H1 (cell line): ENCODE data around the gene SENP7. TPM values are rescaled to one million over a fixed set of nuclear protein-coding genes. Genes with fewer than 3 reads are reported as not detected.

Experiments
- CTCF ChIA-PET: fragments of 300-600 bp; sonication (Branson Sonifier 250); formaldehyde crosslinking; loops from one replicate; lab custom pipeline; 2021; ENCODE audit not compliant: partially characterized antibody; lab: Charles Lee
- POLR2A ChIA-PET: fragments of 300-600 bp; sonication (Branson Sonifier 250); formaldehyde crosslinking; loops from one replicate; lab custom pipeline; 2021; ENCODE audit warnings: inconsistent platforms; ENCODE audit not compliant: partially characterized antibody; lab: Charles Lee
- DNase-seq, 2 experiments: peaks; one replicate each; pipeline versions ENCODE4 v3.0.0 to v3.0.0-alpha.2; 2010 to 2022; ENCODE audit warnings: low spot score in 2 of 2, low read depth in 1 of 2, mixed read lengths in 1 of 2
- FAIRE-seq: peaks from 2 replicates; lab custom pipeline; 2011; peaks lifted over from hg19 to GRCh38; lab: Jason Lieb, UNC
- H2AFZ ChIP-seq: 2 replicates; pipeline ENCODE4 v1.8.1; 2012; ENCODE audit warnings: low read length, inconsistent platforms
- H2AK5ac ChIP-seq: 2 replicates; pipeline ENCODE4 v1.6.1; 2013; ENCODE audit warnings: low read depth, low read length
- H2BK120ac ChIP-seq: replicated peaks from 2 replicates; pipeline ENCODE3; 2013; ENCODE audit warnings: low read depth, low read length, inconsistent platforms
- H2BK12ac ChIP-seq: 2 replicates; pipeline ENCODE4 v1.6.1; 2013; ENCODE audit warnings: low read depth, low read length
- H2BK15ac ChIP-seq: 2 replicates; pipeline ENCODE4 v1.6.1; 2013; ENCODE audit warnings: low read length
- H2BK20ac ChIP-seq: 2 replicates; pipeline ENCODE4 v1.6.1; 2013; ENCODE audit warnings: low read length
- H2BK5ac ChIP-seq: 2 replicates; pipeline ENCODE4 v1.6.1; 2013; ENCODE audit warnings: low read depth, low read length
- H3K14ac ChIP-seq: 2 replicates; pipeline ENCODE4 v1.6.1; 2013; ENCODE audit warnings: inconsistent platforms; ENCODE audit not compliant: insufficient read length
- H3K18ac ChIP-seq: 2 replicates; pipeline ENCODE4 v1.6.1; 2013; ENCODE audit warnings: low read length; ENCODE audit errors: extremely low read depth
- H3K23ac ChIP-seq: 2 replicates; pipeline ENCODE4 v1.6.1; 2013; ENCODE audit warnings: inconsistent platforms; ENCODE audit not compliant: insufficient read length
- H3K23me2 ChIP-seq: 2 replicates; pipeline ENCODE4 v1.6.1; 2013; ENCODE audit warnings: low read depth, low read length
- H3K27ac ChIP-seq: 2 replicates; pipeline ENCODE4 v1.6.1; 2011; ENCODE audit warnings: low read depth, low read length, inconsistent platforms
- H3K27me3 ChIP-seq, 4 experiments: replicated peaks in 1 of 4; 1 replicate in 1 of 4; 2 replicates in 3 of 4; pipeline versions ENCODE4 v1.6.1 to v1.8.1; 2011 to 2013; ENCODE audit warnings: low read length in 3 of 4, mild to moderate bottlenecking in 3 of 4, inconsistent platforms in 2 of 4, mixed read lengths in 2 of 4, moderate library complexity in 1 of 4; ENCODE audit not compliant: control insufficient read depth in 3 of 4, insufficient read depth in 3 of 4; ENCODE audit errors: extremely low read depth in 1 of 4
- H3K36me3 ChIP-seq, 4 experiments: 2 replicates each; pipeline versions ENCODE4 v1.6.1 to v1.8.1; 2011 to 2013; ENCODE audit warnings: mild to moderate bottlenecking in 4 of 4, low read length in 3 of 4, moderate library complexity in 2 of 4, control low read depth in 1 of 4, inconsistent platforms in 1 of 4; ENCODE audit not compliant: insufficient read depth in 4 of 4, control insufficient read depth in 2 of 4
- H3K4ac ChIP-seq: replicated peaks from 2 replicates; pipeline ENCODE3; 2013; ENCODE audit warnings: low read length, low read depth, mixed read lengths, inconsistent platforms; ENCODE audit not compliant: insufficient read length
- H3K4me1 ChIP-seq, 4 experiments: replicated peaks in 1 of 4; 1 replicate in 1 of 4; 2 replicates in 3 of 4; pipeline versions ENCODE4 v1.6.1 to v1.8.1; 2011 to 2013; ENCODE audit warnings: low read length in 3 of 4, inconsistent platforms in 2 of 4, mixed read lengths in 1 of 4; ENCODE audit not compliant: insufficient read depth in 4 of 4, control insufficient read depth in 3 of 4
- H3K4me2 ChIP-seq, 2 experiments: 2 replicates each; pipeline versions ENCODE4 v1.6.1 to v1.8.1; 2011 to 2013; ENCODE audit warnings: low read depth in 2 of 2, low read length in 2 of 2, control low read depth in 1 of 2, inconsistent platforms in 1 of 2, mild to moderate bottlenecking in 1 of 2; ENCODE audit not compliant: insufficient read depth in 1 of 2
- H3K4me3 ChIP-seq, 4 experiments: fragments of 200-600, 300-600 bp in 1 of 4; sonication (generic), shearing (Covaris generic), sonication (Bioruptor Twin) in 1 of 4; 2 replicates each; pipeline versions ENCODE4 v1.5.1 to v1.8.1; 2011 to 2016; ENCODE audit warnings: low read length in 4 of 4, low read depth in 3 of 4, control low read depth in 2 of 4, inconsistent platforms in 2 of 4, mild to moderate bottlenecking in 2 of 4, mixed read lengths in 1 of 4, moderate library complexity in 1 of 4; ENCODE audit not compliant: insufficient read depth in 2 of 4; ENCODE audit errors: extremely low read depth in 1 of 4
- H3K56ac ChIP-seq: replicated peaks from 2 replicates; pipeline ENCODE3; 2013; ENCODE audit warnings: low read depth, mild to moderate bottlenecking, mixed read lengths, low read length, inconsistent platforms; ENCODE audit not compliant: insufficient read length
- H3K79me1 ChIP-seq: 2 replicates; pipeline ENCODE4 v1.6.1; 2013; ENCODE audit warnings: low read depth, low read length, control low read depth
- H3K79me2 ChIP-seq, 2 experiments: 2 replicates each; pipeline versions ENCODE4 v1.6.1 to v1.8.1; 2012 to 2013; ENCODE audit warnings: low read length in 2 of 2, mild to moderate bottlenecking in 2 of 2, inconsistent platforms in 1 of 2; ENCODE audit not compliant: insufficient read depth in 2 of 2, control insufficient read depth in 1 of 2
- H3K9ac ChIP-seq, 4 experiments: replicated peaks in 1 of 4; 1 replicate in 1 of 4; 2 replicates in 3 of 4; pipeline versions ENCODE4 v1.6.1 to v1.8.1; 2011 to 2013; ENCODE audit warnings: low read depth in 3 of 4, low read length in 3 of 4, control low read depth in 2 of 4, mild to moderate bottlenecking in 2 of 4, moderate library complexity in 2 of 4, inconsistent platforms in 1 of 4; ENCODE audit errors: extremely low read depth in 1 of 4
- H3K9me3 ChIP-seq, 2 experiments: 2 replicates each; pipeline versions ENCODE4 v1.6.1 to v1.8.1; 2012 to 2013; ENCODE audit warnings: mild to moderate bottlenecking in 2 of 2, moderate library complexity in 2 of 2, control low read depth in 1 of 2, inconsistent platforms in 1 of 2, low read depth in 1 of 2, low read length in 1 of 2, mixed read lengths in 1 of 2; ENCODE audit not compliant: insufficient read depth in 2 of 2
- H4K20me1 ChIP-seq, 2 experiments: replicated peaks in 1 of 2; 2 replicates each; pipeline versions ENCODE3 to v1.8.1; 2011 to 2013; ENCODE audit warnings: inconsistent platforms in 2 of 2, low read length in 2 of 2, mild to moderate bottlenecking in 1 of 2; ENCODE audit not compliant: insufficient read depth in 2 of 2, control insufficient read depth in 1 of 2
- H4K5ac ChIP-seq: 2 replicates; pipeline ENCODE4 v1.6.1; 2013; ENCODE audit warnings: low read length, low read depth, mixed read lengths, inconsistent platforms; ENCODE audit not compliant: insufficient read length
- H4K8ac ChIP-seq: 2 replicates; pipeline ENCODE4 v1.8.0; 2013; ENCODE audit warnings: mild to moderate bottlenecking, moderate library complexity, low read length, inconsistent platforms; ENCODE audit not compliant: insufficient read depth; ENCODE audit errors: extremely low read depth
- H4K91ac ChIP-seq: replicated peaks from 2 replicates; pipeline ENCODE3; 2013; ENCODE audit warnings: low read length, mixed read lengths, inconsistent platforms; ENCODE audit not compliant: insufficient read length
- ASH2L ChIP-seq: fragments of 200-600, 300-600 bp; sonication (generic); IDR thresholded peaks from one replicate; pipeline ENCODE4 v1.7.1; 2017; ENCODE audit warnings: low read length
- BACH1 ChIP-seq: IDR thresholded peaks from 2 replicates; pipeline ENCODE4 v1.6.1; 2012; ENCODE audit warnings: low read length, improper control_type of control experiment
- CHD2 ChIP-seq: IDR thresholded peaks from 2 replicates; pipeline ENCODE4 v1.6.1; 2012; ENCODE audit warnings: low read length, improper control_type of control experiment
- E2F6 ChIP-seq: IDR thresholded peaks from 2 replicates; pipeline ENCODE4 v1.6.1; 2012; ENCODE audit warnings: inconsistent platforms
- KDM1A ChIP-seq: fragments of 200-600, 300-600 bp; sonication (generic); IDR thresholded peaks from 2 replicates; pipeline ENCODE4 v1.7.1; 2016; ENCODE audit warnings: mild to moderate bottlenecking, low read length, borderline replicate concordance
- KDM4A ChIP-seq: IDR thresholded peaks from one replicate; pipeline ENCODE4 v1.7.1; 2012; ENCODE audit warnings: low read depth, mild to moderate bottlenecking, moderate library complexity, low read length, inconsistent platforms; ENCODE audit not compliant: severe bottlenecking
- MAX ChIP-seq: IDR thresholded peaks from 2 replicates; pipeline ENCODE4 v1.6.1; 2012; ENCODE audit warnings: inconsistent platforms
- NRF1 ChIP-seq: IDR thresholded peaks from 2 replicates; pipeline ENCODE4 v1.6.1; 2011; ENCODE audit warnings: mild to moderate bottlenecking, low read depth, low read length, improper control_type of control experiment
- POLR2A ChIP-seq, 2 experiments: IDR thresholded peaks; 1 replicate in 1 of 2; 2 replicates in 1 of 2; pipeline ENCODE4 v1.6.1; 2011; ENCODE audit warnings: low read depth in 2 of 2, low read length in 2 of 2, mild to moderate bottlenecking in 2 of 2; ENCODE audit errors: control extremely low read depth in 1 of 2
- RNF2 ChIP-seq: fragments of 200-900, 300-1000 bp; sonication (generic); IDR thresholded peaks from 2 replicates; pipeline ENCODE4 v1.7.1; 2016; ENCODE audit warnings: borderline replicate concordance, low read depth, mild to moderate bottlenecking, antibody characterized with exemption, low read length; ENCODE audit not compliant: poor library complexity, severe bottlenecking; ENCODE audit errors: missing control alignments
- USF2 ChIP-seq: IDR thresholded peaks from 2 replicates; pipeline ENCODE4 v1.6.1; 2011; ENCODE audit warnings: low read length, improper control_type of control experiment
- WGBS, 2 experiments: shearing (Covaris generic) in 1 of 2; methylation state at CpG; one replicate each; pipeline versions ENCODE4 v1.1.6 to v1.1.7; 2013 to 2015; ENCODE audit warnings: low lambda C conversion rate in 2 of 2, mixed read lengths in 2 of 2, inconsistent platforms in 1 of 2, low coverage in 1 of 2, missing lambda C conversion rate in 1 of 2; ENCODE audit not compliant: insufficient replicate concordance in 2 of 2, insufficient coverage in 1 of 2, insufficient read length in 1 of 2; ENCODE audit errors: extremely low coverage in 1 of 2, missing lambda C conversion rate in 1 of 2; 5-methylcytosine and 5-hydroxymethylcytosine counted together
- polyA plus RNA-seq, 7 experiments: library from polyadenylated mRNA; depleted of rRNA in 3 of 7; stranded (reverse) in 5 of 7; unstranded in 2 of 7; fragments of >200 nt in 5 of 7; fragments of 200-250 nt in 2 of 7; gene quantifications; 1 replicate in 5 of 7; 2 replicates in 1 of 7; 4 replicates in 1 of 7; pipeline versions ENCODE4 v1.2.1 to v1.2.3, GENCODE V29; 2011 to 2013; ENCODE audit warnings: missing spikeins in 2 of 7, mixed read lengths in 2 of 7
- total RNA-seq: library from RNA; stranded (reverse); fragmentation: NEBNext Ultra II Directional; extraction: Animal tissue kit (Norgen Biotek cat#: 25700); gene quantifications from 2 replicates; pipeline ENCODE4 v1.2.1, GENCODE V29; 2021

Gene SENP7
- total and polyA plus RNA-seq, 2 of the 8 experiments (the other 6 are each of a cell fraction or from before 2014, with no cell fraction given), result 2.8 to 7.8 TPM

- Histone ChIP-seq H3K27ac (no peak overlapping the region), H3K4ac (no peak overlapping the region), H2BK120ac (no peak overlapping the region), H3K4me1 (no peaks in the 10 kb centered on the region), H2BK15ac (no peak overlapping the region), H3K18ac (no peak overlapping the region), H3K23me2 (no peaks in the 10 kb centered on the region; the same call in 1 of the 2 replicates), H3K27me3 (no peaks in the 10 kb centered on the region), H3K23ac (no peak overlapping the region), H2BK5ac (no peak overlapping the region), H3K56ac (no peak overlapping the region), H3K14ac (no peak overlapping the region), H2AFZ (no peak overlapping the region), H3K79me1 (no peaks in the 10 kb centered on the region), H3K36me3 (no peaks in the 10 kb centered on the region), H4K91ac (no peak overlapping the region), H2BK20ac (no peak overlapping the region), H4K20me1 (no peaks in the 10 kb centered on the region), H3K9ac (no peak overlapping the region), H3K4me3 (no peak overlapping the region), H4K8ac (no peak overlapping the region), H3K79me2 (no peaks in the 10 kb centered on the region), H3K9me3 (no peaks in the 10 kb centered on the region), H4K5ac (no peak overlapping the region), H3K4me2 (no peak overlapping the region), H2BK12ac (no peak overlapping the region), H2AK5ac (no peak overlapping the region)
- WGBS, 2 experiments, result 86% methylated on average over 5 of the region's 5 CpGs; no CpG with 5 or more reads in 1 of the 2 experiments
- POLR2A ChIA-PET, result no interaction called here
- no peak for FAIRE-seq
- DNase-seq, result no peak
- CTCF ChIA-PET, result interaction anchor here (0.7 to 1.6 kb wide), 2 partner anchors 197 to 313 kb away, joined by 3 to 6 read pairs; no protein-coding TSS in a partner anchor
- no peak for TF ChIP-seq KDM1A
- no peak for TF ChIP-seq POLR2A (IDR thresholded peaks at IDR 0.05; ENCODE audit: control extremely low read depth in 1 of 2, low read depth in 2 of 2, low read length in 2 of 2)
- no peak for TF ChIP-seq NRF1
- TF ChIP-seq MAX, result no peak
- no peak for TF ChIP-seq E2F6
- TF ChIP-seq RNF2, result no peak
- TF ChIP-seq CHD2, result no peak
- TF ChIP-seq USF2, result no peak
- no peak for TF ChIP-seq ASH2L
- no peak for TF ChIP-seq KDM4A
- no peak for TF ChIP-seq BACH1
Measured at GRCh38 chr3:101325393-101326134, 187.4 kb downstream of the SENP7 start.
